Large intestine (tissue), 3 donors: ENCODE measurements around the gene CA10. TPM values are rescaled to one million over a fixed set of nuclear protein-coding genes. Genes with fewer than 3 reads are reported as not detected.

Experiments used
- DNase-seq, 2 donors: peaks; one replicate each; pipeline versions ENCODE4 v3.0.0 to v3.0.0-alpha.2; 2013
- H3K27ac ChIP-seq: one replicate; pipeline ENCODE4 v1.5.1; 2013; ENCODE audit warnings: low read length
- H3K27me3 ChIP-seq: 2 replicates; pipeline ENCODE4 v1.6.1; 2013; ENCODE audit warnings: low read length; ENCODE audit not compliant: control insufficient read depth, insufficient read depth
- H3K36me3 ChIP-seq: 2 replicates; pipeline ENCODE4 v1.6.1; 2013; ENCODE audit warnings: low read length; ENCODE audit not compliant: control insufficient read depth, insufficient read depth
- H3K4me1 ChIP-seq: one replicate; pipeline ENCODE4 v1.6.1; 2013; ENCODE audit warnings: low read length; ENCODE audit not compliant: control insufficient read depth, insufficient read depth
- H3K4me3 ChIP-seq: one replicate; pipeline ENCODE4 v1.5.1; 2013; ENCODE audit warnings: low read length
- H3K9me3 ChIP-seq: one replicate; pipeline ENCODE4 v1.6.1; 2013; ENCODE audit warnings: mild to moderate bottlenecking, low read depth, low read length, moderate library complexity; ENCODE audit not compliant: control insufficient read depth
- WGBS: methylation state at CpG from one replicate; pipeline ENCODE4 v1.1.5; 2013; ENCODE audit warnings: low lambda C conversion rate; ENCODE audit not compliant: insufficient coverage; 5-methylcytosine and 5-hydroxymethylcytosine counted together
- polyA plus RNA-seq: library from polyadenylated mRNA; unstranded; fragments of 120-200 nt; gene quantifications from one replicate; pipeline ENCODE4 v1.2.1, GENCODE V29; 2013

The CA10 gene
- polyA plus RNA-seq, 1 donor = 1.2 TPM

DNA sequence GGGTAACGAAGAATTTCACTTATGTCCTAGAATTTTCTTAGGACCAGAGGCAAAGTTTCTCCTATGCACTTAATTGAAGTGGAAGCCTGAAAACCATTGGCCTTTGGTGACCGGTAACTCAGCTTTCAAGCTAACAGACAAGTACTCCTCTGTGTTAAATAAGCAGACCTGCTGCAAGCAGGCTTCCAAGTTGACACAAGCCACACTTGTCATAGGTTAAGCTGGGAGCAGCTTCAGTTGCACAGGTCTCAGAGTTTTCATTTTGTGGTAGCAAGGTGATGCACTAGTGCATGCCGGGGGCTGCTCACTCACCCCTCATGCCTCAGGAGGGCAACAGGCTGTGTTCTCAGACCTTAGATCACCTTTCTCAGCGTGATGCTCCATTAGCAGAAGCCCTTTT lies 498.2 kb downstream of the CA10 start:
- DNase-seq = no peak
- no CpG with 5 or more reads among the region's 4 CpGs for WGBS
- no peaks in the 10 kb centered on the region for H3K27me3 ChIP-seq
- H3K4me1 ChIP-seq = no peaks in the 10 kb centered on the region
- no peak overlapping the region for H3K4me3 ChIP-seq
- H3K27ac ChIP-seq = no peak overlapping the region
- no peaks in the 10 kb centered on the region for H3K9me3 ChIP-seq
- H3K36me3 ChIP-seq = no peaks in the 10 kb centered on the region

DNA sequence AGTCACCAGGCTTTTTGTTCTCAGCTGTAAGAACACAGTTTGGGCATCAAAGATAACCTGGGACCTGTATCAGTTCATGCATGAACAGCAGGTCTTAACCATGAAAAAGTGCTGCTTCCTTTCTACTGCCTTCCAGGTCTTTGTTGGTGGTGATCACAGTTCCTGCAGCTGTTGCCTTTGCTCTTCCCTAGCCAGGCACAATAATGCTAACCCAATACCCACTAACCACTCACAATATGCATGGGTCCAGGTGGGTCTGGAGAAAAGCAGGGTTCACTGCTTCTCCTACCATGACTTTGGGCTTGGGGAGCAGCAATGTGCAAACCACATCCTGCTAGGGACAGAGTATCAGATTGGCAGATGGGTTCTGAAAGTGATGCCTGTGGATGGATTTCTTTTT lies 501.3 kb downstream of the CA10 start:
- H3K4me3 ChIP-seq = no peak overlapping the region
- no peaks in the 10 kb centered on the region for H3K9me3 ChIP-seq
- no peaks in the 10 kb centered on the region for H3K4me1 ChIP-seq
- no peak overlapping the region for H3K27ac ChIP-seq
- no peak for DNase-seq
- H3K27me3 ChIP-seq = no peaks in the 10 kb centered on the region
- H3K36me3 ChIP-seq = no peaks in the 10 kb centered on the region

DNA sequence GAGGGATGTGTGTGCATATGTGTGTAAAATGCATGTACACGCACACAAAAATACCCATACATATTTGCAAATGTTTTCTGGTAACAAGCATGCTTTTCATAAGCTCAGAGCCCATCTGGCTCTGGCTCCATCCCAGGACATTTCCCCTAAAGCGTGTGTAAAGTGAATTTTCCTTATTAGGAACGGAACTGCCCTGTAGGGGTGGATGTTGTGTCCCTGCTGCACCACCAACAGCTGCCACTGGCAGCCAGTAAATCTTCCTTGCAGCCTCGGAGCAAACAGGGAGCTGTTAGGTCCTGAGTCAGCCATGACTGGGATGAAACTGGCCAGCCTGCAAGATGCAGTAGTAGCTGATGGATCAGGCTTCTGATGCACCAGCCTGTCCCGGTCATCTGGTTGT lies 504.6 kb downstream of the CA10 start:
- no peaks in the 10 kb centered on the region for H3K27me3 ChIP-seq
- H3K4me1 ChIP-seq = no peaks in the 10 kb centered on the region
- H3K9me3 ChIP-seq = no peaks in the 10 kb centered on the region
- H3K4me3 ChIP-seq = no peak overlapping the region
- DNase-seq = peak in 1 of 2 donors; percentile 6
- no peak overlapping the region for H3K27ac ChIP-seq
- H3K36me3 ChIP-seq = no peaks in the 10 kb centered on the region
- no CpG with 5 or more reads among the region's 5 CpGs for WGBS

DNA sequence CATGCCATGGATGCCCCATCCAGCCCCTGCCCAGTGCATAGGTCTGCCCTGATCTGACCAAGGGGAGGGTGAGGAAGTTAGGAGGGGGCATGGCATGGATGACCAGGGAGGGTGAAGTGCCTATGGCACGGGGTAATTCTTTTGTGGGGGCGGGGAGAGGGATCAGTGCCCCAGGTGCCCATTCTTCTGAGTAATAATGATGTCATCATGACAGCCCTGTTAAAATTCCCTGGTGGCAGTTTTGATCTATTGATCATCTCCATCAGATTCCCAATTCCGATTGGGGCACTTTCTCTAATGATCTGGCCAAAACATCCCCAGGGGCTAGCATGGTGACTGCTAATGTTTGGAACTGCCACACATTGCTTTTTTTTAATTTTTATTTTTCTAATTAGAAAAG lies 506.0 kb downstream of the CA10 start:
- no peaks in the 10 kb centered on the region for H3K9me3 ChIP-seq
- H3K27me3 ChIP-seq = no peaks in the 10 kb centered on the region
- H3K4me1 ChIP-seq = no peaks in the 10 kb centered on the region
- DNase-seq = no peak
- H3K4me3 ChIP-seq = no peak overlapping the region
- no peak overlapping the region for H3K27ac ChIP-seq
- 86% methylated on average over 1 of the region's 3 CpGs for WGBS
- H3K36me3 ChIP-seq = no peaks in the 10 kb centered on the region

DNA sequence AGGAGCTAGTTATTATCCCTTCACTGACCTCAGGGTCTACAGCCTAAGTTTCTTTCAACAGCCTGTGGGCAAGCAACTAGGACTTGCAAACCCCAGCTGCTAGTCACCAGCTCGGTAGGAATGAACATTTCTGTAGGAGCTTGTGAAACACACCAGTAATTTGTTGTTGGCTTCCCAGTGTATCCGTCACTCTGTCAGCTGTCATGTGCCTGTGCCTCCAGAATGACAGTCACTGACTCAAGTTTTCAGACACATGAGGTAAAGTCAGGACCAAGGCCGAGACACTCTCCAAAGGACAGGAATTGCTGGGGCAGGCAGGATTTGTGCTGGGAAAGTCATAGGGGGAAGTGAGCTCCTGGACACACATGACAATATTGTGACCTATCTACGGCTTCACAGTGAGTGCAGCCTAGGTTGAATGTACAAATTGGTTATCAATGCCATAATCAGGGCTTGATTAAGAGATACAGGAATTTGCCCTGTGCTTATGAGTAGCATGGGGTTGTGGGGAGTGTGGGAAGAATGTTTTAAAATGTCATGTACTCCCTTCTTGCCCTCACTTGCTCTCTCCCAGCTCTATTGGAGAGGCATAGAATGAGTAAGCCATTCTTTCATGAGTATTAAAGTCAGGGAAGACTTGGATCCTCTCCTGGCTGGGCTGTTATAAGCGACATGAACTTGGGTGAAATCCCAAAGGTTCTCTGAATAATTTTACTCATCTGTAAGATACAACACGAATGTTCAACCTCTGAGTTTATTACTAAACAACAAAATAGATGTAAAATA lies 506.8 kb downstream of the CA10 start:
- WGBS = 50% methylated on average over 1 of the region's 6 CpGs
- DNase-seq = no peak
- no peaks in the 10 kb centered on the region for H3K9me3 ChIP-seq
- no peak overlapping the region for H3K4me3 ChIP-seq
- H3K27ac ChIP-seq = no peak overlapping the region
- no peaks in the 10 kb centered on the region for H3K4me1 ChIP-seq
- no peaks in the 10 kb centered on the region for H3K36me3 ChIP-seq
- H3K27me3 ChIP-seq = no peaks in the 10 kb centered on the region

DNA sequence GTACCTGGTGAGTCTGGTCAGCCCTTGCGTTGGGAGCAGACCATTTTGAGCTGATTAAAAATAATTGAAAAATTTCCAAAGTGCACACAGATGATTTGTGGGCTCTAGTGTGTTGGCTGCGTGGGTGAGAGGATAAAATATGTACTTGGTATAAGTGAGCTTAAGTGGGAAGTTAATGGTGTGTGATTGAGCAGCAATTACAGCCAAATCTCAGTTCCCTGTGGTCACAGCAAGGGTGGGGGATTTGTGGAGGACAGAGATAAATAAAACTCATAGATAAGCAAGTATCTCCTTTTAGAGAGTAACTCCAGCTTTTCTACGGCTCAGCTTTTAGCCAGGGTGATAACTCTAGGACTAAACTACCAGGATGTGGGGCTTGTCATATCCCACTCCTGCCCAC lies 507.7 kb downstream of the CA10 start:
- no peaks in the 10 kb centered on the region for H3K9me3 ChIP-seq
- no CpG with 5 or more reads among the region's 3 CpGs for WGBS
- H3K27me3 ChIP-seq = no peaks in the 10 kb centered on the region
- H3K36me3 ChIP-seq = no peaks in the 10 kb centered on the region
- no peak overlapping the region for H3K27ac ChIP-seq
- DNase-seq = no peak
- H3K4me1 ChIP-seq = no peaks in the 10 kb centered on the region
- no peak overlapping the region for H3K4me3 ChIP-seq

DNA sequence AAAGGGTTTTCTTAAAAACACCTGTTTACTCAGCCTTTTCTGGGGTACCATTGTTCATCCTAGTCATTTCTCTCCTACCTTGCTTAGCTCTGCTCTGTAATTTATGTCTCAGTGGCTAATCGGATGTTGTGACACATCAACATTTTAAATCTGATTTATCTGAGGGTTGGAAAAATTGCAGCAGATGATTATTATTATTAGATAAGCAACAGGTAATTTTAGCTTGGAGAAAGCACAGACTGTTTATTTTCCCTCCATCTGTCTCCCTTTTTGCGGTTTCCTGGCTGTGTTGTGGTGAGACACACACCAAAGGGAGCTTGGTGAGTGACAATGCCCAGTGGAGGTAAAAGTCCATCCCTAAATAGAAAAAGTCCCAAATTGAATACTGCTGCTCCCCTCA lies 508.3 kb downstream of the CA10 start:
- Histone ChIP-seq H3K4me1 (no peaks in the 10 kb centered on the region), H3K27me3 (no peaks in the 10 kb centered on the region), H3K27ac (no peak overlapping the region), H3K36me3 (no peaks in the 10 kb centered on the region), H3K9me3 (no peaks in the 10 kb centered on the region), H3K4me3 (no peak overlapping the region)
- no peak for DNase-seq
- WGBS = 100% methylated on average over 1 of the region's 2 CpGs

DNA sequence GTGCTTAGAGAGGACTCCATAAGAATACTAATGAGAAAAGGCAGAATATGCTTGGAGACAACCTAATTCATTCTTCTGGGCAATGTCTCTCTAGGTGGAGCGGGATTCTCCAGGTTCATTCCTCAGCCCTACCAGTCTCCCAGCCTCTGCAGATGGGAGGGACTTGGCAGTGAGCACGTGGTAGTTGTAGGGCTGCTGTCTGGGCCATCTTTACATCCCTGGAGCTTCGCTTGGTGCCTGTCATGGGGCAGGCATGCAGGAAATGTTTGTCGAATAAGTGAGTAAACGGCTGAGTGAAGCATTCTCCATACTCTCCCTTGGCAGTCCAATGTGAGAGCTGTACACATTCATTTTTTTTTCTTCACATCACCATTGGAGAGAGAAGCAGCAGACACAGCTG lies 510.7 kb downstream of the CA10 start:
- no CpG with 5 or more reads among the region's 5 CpGs for WGBS
- DNase-seq = no peak
- H3K4me1 ChIP-seq = no peaks in the 10 kb centered on the region
- no peak overlapping the region for H3K27ac ChIP-seq
- no peaks in the 10 kb centered on the region for H3K27me3 ChIP-seq
- no peaks in the 10 kb centered on the region for H3K9me3 ChIP-seq
- H3K36me3 ChIP-seq = no peaks in the 10 kb centered on the region
- no peak overlapping the region for H3K4me3 ChIP-seq

DNA sequence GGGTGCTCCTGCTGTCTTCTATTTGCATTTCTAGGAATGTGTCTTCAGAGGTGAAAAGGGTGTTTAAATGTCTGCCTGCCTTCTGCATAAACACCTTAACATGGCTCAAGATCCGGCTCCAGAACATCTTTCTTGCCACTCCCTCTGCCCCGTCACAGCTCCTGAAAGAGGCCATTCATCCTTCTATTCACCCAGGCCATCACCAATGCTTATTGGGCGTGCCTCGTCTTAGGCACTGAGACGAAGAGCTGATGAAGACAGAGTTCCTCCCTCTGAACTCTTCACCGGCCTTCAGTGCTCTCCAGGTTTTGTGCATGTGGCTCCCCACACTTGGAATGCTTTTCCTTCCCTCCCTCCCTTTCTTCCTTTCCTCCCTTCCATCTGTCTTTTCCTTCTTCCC lies 511.4 kb downstream of the CA10 start:
- Histone ChIP-seq H3K4me3 (no peak overlapping the region), H3K27me3 (no peaks in the 10 kb centered on the region), H3K9me3 (no peaks in the 10 kb centered on the region), H3K4me1 (no peaks in the 10 kb centered on the region), H3K36me3 (no peaks in the 10 kb centered on the region), H3K27ac (no peak overlapping the region)
- no peak for DNase-seq
- 80% methylated on average over 1 of the region's 6 CpGs for WGBS

DNA sequence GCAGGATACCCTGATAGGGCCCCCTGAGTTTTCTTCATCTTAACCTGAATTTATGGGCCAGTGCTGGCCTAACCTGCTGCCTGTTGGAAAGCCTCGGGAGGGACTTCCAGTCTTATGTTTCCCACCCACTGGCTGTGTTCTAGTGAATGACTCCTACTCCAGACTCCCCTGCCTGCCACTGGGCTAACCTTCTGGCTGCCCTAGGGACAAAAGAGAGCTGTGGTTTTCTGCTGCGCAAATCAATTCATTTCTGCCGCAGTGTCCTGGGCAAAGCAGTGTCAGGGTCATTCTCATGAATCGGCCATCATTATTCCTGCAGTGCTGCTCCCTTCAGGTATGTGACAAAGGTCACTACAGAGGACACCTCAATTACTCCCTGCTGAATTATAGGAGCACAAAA lies 512.0 kb downstream of the CA10 start:
- WGBS = no CpG with 5 or more reads among the region's 4 CpGs
- Histone ChIP-seq H3K27ac (no peak overlapping the region), H3K9me3 (no peaks in the 10 kb centered on the region), H3K27me3 (no peaks in the 10 kb centered on the region), H3K4me3 (no peak overlapping the region), H3K4me1 (no peaks in the 10 kb centered on the region), H3K36me3 (no peaks in the 10 kb centered on the region)
- no peak for DNase-seq

DNA sequence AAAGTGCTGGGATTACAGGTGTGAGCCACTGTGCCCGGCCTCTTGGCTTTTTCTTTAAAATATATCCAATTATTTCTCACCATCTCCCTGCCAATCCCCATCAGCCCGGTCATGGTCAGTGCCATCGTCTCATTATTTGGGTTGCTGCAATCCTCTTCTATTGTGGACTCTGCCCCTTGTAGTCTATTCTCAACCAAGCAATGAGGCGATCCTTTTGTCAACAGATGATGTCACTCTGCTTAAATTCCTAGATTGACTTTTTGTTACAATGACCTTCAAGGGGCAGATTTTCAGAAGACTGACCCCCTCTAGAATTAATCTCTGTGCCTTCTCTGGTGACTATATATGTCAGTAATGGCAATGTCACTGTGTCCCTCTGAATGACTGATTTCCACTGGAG lies 513.5 kb downstream of the CA10 start:
- Histone ChIP-seq H3K4me1 (no peaks in the 10 kb centered on the region), H3K9me3 (no peaks in the 10 kb centered on the region), H3K27ac (no peak overlapping the region), H3K27me3 (no peaks in the 10 kb centered on the region), H3K4me3 (no peak overlapping the region), H3K36me3 (no peaks in the 10 kb centered on the region)
- WGBS = 30% methylated on average over 2 of the region's 4 CpGs
- DNase-seq = no peak
